Measurements from ENCODE around the gene PLEKHG2. TPM values are rescaled to one million over a fixed set of nuclear protein-coding genes. Genes with fewer than 3 reads are reported as not detected.

PLEKHG2 gene
- total and polyA plus RNA-seq, 10 donors, result 8.9 to 107 (median 35.2) TPM

GRCh38 chr19:39410831-39411080 lies 1.7 kb upstream of the PLEKHG2 start:
- intact Hi-C loops (cut with DNase I; ENCODE audit: low total_unique reads), result loop anchor here (10.0 kb wide), 1 partner anchor 66 kb away; the partner anchor contains the start of gene SAMD4B
- no peak for TF ChIP-seq POLR2A (IDR thresholded peaks at IDR 0.05)
- no peak for TF ChIP-seq CTCF (IDR thresholded peaks at IDR 0.05 in 8 of 11, conservative IDR thresholded peaks at IDR 0.05 in 3 of 11)
- no peak for TF ChIP-seq POLR2AphosphoS5 (IDR thresholded peaks at IDR 0.05)
- H3K4me1 ChIP-seq, result peaks cover 27 to 74% (median 56%) of the 10 kb centered on the region in 6 donors

GRCh38 chr19:39411081-39411831 lies 1.2 kb upstream of the PLEKHG2 start:
- intact Hi-C loops (cut with DNase I; ENCODE audit: low total_unique reads), result loop anchor here (10.0 kb wide), 1 partner anchor 66 kb away; the partner anchor contains the start of gene SAMD4B
- peaks cover 4 to 37% (median 16%) of the 10 kb centered on the region in 6 donors for H3K36me3 ChIP-seq
- peak overlapping the region; percentile 88 to 100 (median 99) for H3K27ac ChIP-seq
- peak in 2 of 3 donors; percentile 4 to 19 for TF ChIP-seq POLR2A (IDR thresholded peaks at IDR 0.05)
- peak; percentile 9 to 93 (median 78) for TF ChIP-seq POLR2AphosphoS5 (IDR thresholded peaks at IDR 0.05)
- TF ChIP-seq CTCF (IDR thresholded peaks at IDR 0.05 in 8 of 11, conservative IDR thresholded peaks at IDR 0.05 in 3 of 11), result no peak
- H3K27me3 ChIP-seq (replicated peaks in 1 of 7), result peaks cover 0 to 4% (median 0%) of the 10 kb centered on the region in 7 donors
- peak; percentile 83 for DNase-seq
- 19 to 24% (median 20%) methylated on average over 9 of the region's 9 CpGs for WGBS, 5 donors
- H3K9me3 ChIP-seq, result no peaks in the 10 kb centered on the region
- peaks cover 22 to 74% (median 54%) of the 10 kb centered on the region in 6 donors for H3K4me1 ChIP-seq
- peak overlapping the region; percentile 0 to 98 (median 75) for H3K4me3 ChIP-seq

More at GRCh38 chr19:39410831-39411080, 1.7 kb upstream of the PLEKHG2 start:
- no peak for DNase-seq
- H3K4me3 ChIP-seq, result peak overlapping the region in 7 of 8 donors; percentile 74 to 100 (median 96)
- peaks cover 0 to 4% (median 0%) of the 10 kb centered on the region in 7 donors for H3K27me3 ChIP-seq (replicated peaks in 1 of 7)
- peak overlapping the region; percentile 88 to 100 (median 99) for H3K27ac ChIP-seq
- no peaks in the 10 kb centered on the region for H3K9me3 ChIP-seq
- WGBS, 5 donors, result 52 to 83% (median 59%) methylated on average over 1 of the region's 1 CpG
- H3K36me3 ChIP-seq, result peaks cover 4 to 32% (median 16%) of the 10 kb centered on the region in 6 donors

- peaks cover 22 to 79% (median 54%) of the 10 kb centered on the region in 6 donors for H3K4me1 ChIP-seq
- TF ChIP-seq CTCF (IDR thresholded peaks at IDR 0.05 in 8 of 11, conservative IDR thresholded peaks at IDR 0.05 in 3 of 11) (peak; percentile 92 to 100 (median 97)), POLR2AphosphoS5 (IDR thresholded peaks at IDR 0.05) (no peak), POLR2A (IDR thresholded peaks at IDR 0.05) (no peak)
- no peaks in the 10 kb centered on the region for H3K9me3 ChIP-seq
- intact Hi-C loops (cut with DNase I; ENCODE audit: low total_unique reads), result loop anchor here (10.0 kb wide), 1 partner anchor 67 kb away; the partner anchor contains the start of gene SAMD4B
- WGBS, 5 donors, result 0 to 1% (median 0%) methylated on average over 7 of the region's 7 CpGs
- peak overlapping the region; percentile 88 to 100 (median 99) for H3K27ac ChIP-seq
- peaks cover 0 to 4% (median 0%) of the 10 kb centered on the region in 7 donors for H3K27me3 ChIP-seq (replicated peaks in 1 of 7)
- peak overlapping the region; percentile 8 to 98 (median 74) for H3K4me3 ChIP-seq
- peak; percentile 94 for DNase-seq
- H3K36me3 ChIP-seq, result peaks cover 4 to 42% (median 16%) of the 10 kb centered on the region in 6 donors
Observed at GRCh38 chr19:39411832-39412099, 703 bp upstream of the PLEKHG2 start.

- Histone ChIP-seq H3K27ac (peak overlapping the region; percentile 91 to 100 (median 99)), H3K27me3 (replicated peaks in 1 of 7) (peaks cover 0 to 4% (median 0%) of the 10 kb centered on the region in 7 donors), H3K36me3 (peaks cover 2 to 46% (median 15%) of the 10 kb centered on the region in 6 donors), H3K4me1 (peaks cover 22 to 89% (median 57%) of the 10 kb centered on the region in 6 donors), H3K9me3 (no peaks in the 10 kb centered on the region), H3K4me3 (peak overlapping the region; percentile 60 to 98 (median 74))
- TF ChIP-seq CTCF (IDR thresholded peaks at IDR 0.05 in 8 of 11, conservative IDR thresholded peaks at IDR 0.05 in 3 of 11), result peak in 6 of 11 experiments; percentile 1 to 94 (median 54)
- TF ChIP-seq POLR2AphosphoS5 (IDR thresholded peaks at IDR 0.05), result no peak
- intact Hi-C loops (cut with DNase I; ENCODE audit: low total_unique reads), result loop anchor here (10.0 kb wide), 1 partner anchor 68 kb away; the partner anchor contains the start of gene SAMD4B
- no peak for DNase-seq
- WGBS, 5 donors, result 0% methylated on average over 3 to 24 of the region's 24 CpGs
Observed at GRCh38 chr19:39412867-39413271, 400 bp downstream of the PLEKHG2 start.

Measured in spleen (tissue), 11 donors.